ENCODE measurements around the gene SHISAL1.

The SHISAL1 gene

GRCh38 chr22:44263547-44263946 is 49.2 kb downstream of the SHISAL1 start:
- no peak for TF ChIP-seq CTCF (IDR thresholded peaks at IDR 0.05)
- no peak for TF ChIP-seq ZFX (IDR thresholded peaks at IDR 0.05; ENCODE audit: borderline replicate concordance)
- no peak overlapping the region for H3K27ac ChIP-seq

- no peak for TF ChIP-seq CTCF (IDR thresholded peaks at IDR 0.05)
- no peak for TF ChIP-seq ZFX (IDR thresholded peaks at IDR 0.05; ENCODE audit: borderline replicate concordance)
- H3K27ac ChIP-seq: no peak overlapping the region
These were observed 50.7 kb downstream of the SHISAL1 start for GRCh38 chr22:44261861-44262595.

- H3K27ac ChIP-seq: no peak overlapping the region
- TF ChIP-seq ZFX (IDR thresholded peaks at IDR 0.05; ENCODE audit: borderline replicate concordance): no peak
- no peak for TF ChIP-seq CTCF (IDR thresholded peaks at IDR 0.05)
These were observed 51.4 kb downstream of the SHISAL1 start for GRCh38 chr22:44261164-44261860.

- TF ChIP-seq ZFX (IDR thresholded peaks at IDR 0.05; ENCODE audit: borderline replicate concordance) (no peak), CTCF (IDR thresholded peaks at IDR 0.05) (no peak)
- H3K27ac ChIP-seq: no peak overlapping the region
These were observed 52.3 kb downstream of the SHISAL1 start for GRCh38 chr22:44260216-44261035.

- no peak for TF ChIP-seq CTCF (IDR thresholded peaks at IDR 0.05)
- TF ChIP-seq ZFX (IDR thresholded peaks at IDR 0.05; ENCODE audit: borderline replicate concordance): no peak
- no peak overlapping the region for H3K27ac ChIP-seq
These were observed 53.2 kb downstream of the SHISAL1 start for GRCh38 chr22:44259366-44260215.

- no peak for TF ChIP-seq CTCF (IDR thresholded peaks at IDR 0.05)
- TF ChIP-seq ZFX (IDR thresholded peaks at IDR 0.05; ENCODE audit: borderline replicate concordance): no peak
- H3K27ac ChIP-seq: no peak overlapping the region
These were observed 55.9 kb downstream of the SHISAL1 start for GRCh38 chr22:44256556-44257485.

All from 22Rv1 (cell line).